ENCODE data around the gene FGGY.

FGGY gene

DNA sequence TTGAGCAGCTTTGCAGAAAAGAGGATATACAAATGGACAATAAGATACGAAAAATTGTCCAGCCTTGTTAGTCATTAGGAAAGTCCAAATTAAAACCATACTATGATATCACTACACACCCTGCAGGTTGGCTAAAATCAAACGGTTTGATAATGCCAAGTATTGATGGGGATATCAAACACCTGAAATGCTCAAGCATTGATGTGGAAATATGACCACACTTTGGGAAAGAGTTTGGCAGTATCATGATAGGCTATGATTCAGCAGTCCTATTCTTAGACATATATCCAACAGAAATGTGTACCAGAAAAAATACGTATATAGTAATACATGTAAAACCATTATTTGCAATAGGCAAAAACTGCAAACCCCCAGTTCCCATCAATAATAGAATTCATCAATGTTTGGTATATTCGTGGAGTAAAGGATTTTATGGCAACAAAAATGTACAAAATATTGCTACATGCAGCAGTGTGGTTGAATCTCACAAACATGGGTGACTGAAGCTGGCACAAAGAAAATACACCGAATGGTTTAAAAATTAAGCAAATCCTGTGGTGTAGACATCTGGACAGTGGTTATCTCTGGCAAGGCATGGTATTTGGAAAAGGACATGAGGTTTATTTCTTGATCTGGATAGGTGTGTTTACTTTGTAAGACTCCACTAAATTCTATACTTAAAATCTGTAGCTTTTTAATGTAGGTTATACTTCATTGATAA lies 243.2 kb downstream of the FGGY start:
- no peak for DNase-seq
- no peaks in the 10 kb centered on the region for H3K27me3 ChIP-seq (ENCODE audit: insufficient read depth, low read depth, severe bottlenecking)
- TF ChIP-seq, protein P1, sequence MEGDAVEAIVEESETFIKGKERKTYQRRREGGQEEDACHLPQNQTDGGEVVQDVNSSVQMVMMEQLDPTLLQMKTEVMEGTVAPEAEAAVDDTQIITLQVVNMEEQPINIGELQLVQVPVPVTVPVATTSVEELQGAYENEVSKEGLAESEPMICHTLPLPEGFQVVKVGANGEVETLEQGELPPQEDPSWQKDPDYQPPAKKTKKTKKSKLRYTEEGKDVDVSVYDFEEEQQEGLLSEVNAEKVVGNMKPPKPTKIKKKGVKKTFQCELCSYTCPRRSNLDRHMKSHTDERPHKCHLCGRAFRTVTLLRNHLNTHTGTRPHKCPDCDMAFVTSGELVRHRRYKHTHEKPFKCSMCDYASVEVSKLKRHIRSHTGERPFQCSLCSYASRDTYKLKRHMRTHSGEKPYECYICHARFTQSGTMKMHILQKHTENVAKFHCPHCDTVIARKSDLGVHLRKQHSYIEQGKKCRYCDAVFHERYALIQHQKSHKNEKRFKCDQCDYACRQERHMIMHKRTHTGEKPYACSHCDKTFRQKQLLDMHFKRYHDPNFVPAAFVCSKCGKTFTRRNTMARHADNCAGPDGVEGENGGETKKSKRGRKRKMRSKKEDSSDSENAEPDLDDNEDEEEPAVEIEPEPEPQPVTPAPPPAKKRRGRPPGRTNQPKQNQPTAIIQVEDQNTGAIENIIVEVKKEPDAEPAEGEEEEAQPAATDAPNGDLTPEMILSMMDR (IDR thresholded peaks at IDR 0.05; ENCODE audit: low read depth, low read length): no peak
- H3K36me3 ChIP-seq: no peaks in the 10 kb centered on the region
- no peak overlapping the region for H3K27ac ChIP-seq
- no peak overlapping the region for H3K4me3 ChIP-seq (ENCODE audit: low read depth, low read length)
- H3K9me3 ChIP-seq (ENCODE audit: severe bottlenecking): no peaks in the 10 kb centered on the region

DNA sequence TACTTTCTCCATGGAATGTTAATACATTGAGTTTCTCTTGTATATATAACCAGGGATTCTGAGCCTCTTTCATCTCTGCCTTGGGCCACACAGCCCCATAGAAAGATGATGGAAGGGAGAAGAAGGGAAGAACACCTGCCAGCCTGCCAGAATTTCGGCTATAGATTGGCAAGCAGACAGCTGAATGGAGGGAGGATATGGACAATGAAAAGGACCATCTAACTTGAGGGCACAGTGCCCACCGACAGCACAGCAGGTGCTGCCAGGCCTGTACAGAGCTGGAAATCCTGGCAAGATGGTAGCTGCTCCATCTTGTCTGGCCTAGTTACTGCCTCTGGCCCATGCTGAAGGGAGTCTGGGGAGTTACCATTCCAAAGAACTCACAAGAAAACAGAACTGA lies 244.3 kb downstream of the FGGY start:
- H3K27me3 ChIP-seq (ENCODE audit: insufficient read depth, low read depth, severe bottlenecking): no peaks in the 10 kb centered on the region
- DNase-seq: no peak
- no peaks in the 10 kb centered on the region for H3K36me3 ChIP-seq
- no peaks in the 10 kb centered on the region for H3K9me3 ChIP-seq (ENCODE audit: severe bottlenecking)
- H3K27ac ChIP-seq: peak overlapping the region; percentile 82; the same call in 1 of the 2 replicates
- H3K4me3 ChIP-seq (ENCODE audit: low read depth, low read length): no peak overlapping the region
- TF ChIP-seq, protein P1 (IDR thresholded peaks at IDR 0.05; ENCODE audit: low read depth, low read length): no peak

DNA sequence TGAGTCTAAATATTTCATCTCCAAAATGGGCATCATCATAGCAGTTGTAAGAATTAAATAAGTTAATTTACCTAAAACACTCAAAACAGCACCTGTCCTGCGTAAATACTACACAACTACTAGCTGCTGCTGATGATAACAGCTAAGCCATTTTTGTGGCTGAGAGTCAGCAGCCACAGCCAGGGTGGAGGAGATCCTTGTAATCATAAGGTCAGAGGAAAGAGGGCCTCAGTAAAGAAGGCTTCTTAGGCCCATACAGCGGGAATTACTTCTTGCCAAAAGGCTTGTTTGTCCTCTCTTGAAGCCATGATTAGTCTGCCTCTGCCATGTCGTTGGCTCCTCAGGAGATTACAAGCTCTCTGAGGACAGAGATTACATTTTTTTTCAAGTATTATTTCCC lies 245.0 kb downstream of the FGGY start:
- TF ChIP-seq, protein P1 (IDR thresholded peaks at IDR 0.05; ENCODE audit: low read depth, low read length): no peak
- H3K36me3 ChIP-seq: no peaks in the 10 kb centered on the region
- peak; percentile 18 for DNase-seq

DNA sequence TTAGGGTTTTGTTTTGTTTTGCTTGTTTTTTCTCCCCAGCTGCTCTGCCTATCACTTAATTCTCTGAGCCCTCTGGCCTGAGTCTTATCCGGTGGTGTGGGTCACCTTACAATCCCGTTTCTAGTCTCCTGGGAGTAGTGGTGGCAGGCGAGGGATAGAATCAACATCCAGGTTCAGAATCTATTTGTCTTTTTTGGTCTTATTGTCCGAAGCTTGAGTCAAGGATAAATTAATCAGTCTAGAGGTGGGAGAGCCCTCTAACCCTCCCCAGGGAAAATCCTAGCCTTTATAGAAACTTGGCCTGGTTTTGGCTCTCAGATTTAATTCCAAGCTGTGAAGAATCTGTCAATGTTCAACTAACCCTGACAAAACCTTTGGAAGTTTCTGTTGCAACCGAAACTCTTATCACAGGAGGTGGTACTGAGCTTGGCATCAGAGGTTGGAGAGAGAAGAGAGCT lies 246.3 kb downstream of the FGGY start:
- TF ChIP-seq, protein P1 (IDR thresholded peaks at IDR 0.05; ENCODE audit: low read depth, low read length): no peak
- Histone ChIP-seq H3K27me3 (ENCODE audit: insufficient read depth, low read depth, severe bottlenecking) (no peaks in the 10 kb centered on the region), H3K4me3 (ENCODE audit: low read depth, low read length) (no peak overlapping the region), H3K27ac (peak overlapping the region; percentile 82), H3K9me3 (ENCODE audit: severe bottlenecking) (no peaks in the 10 kb centered on the region), H3K36me3 (no peaks in the 10 kb centered on the region)
- DNase-seq: peak; percentile 68

More for the DNA sequence above, 245.0 kb downstream of the FGGY start:
- no peaks in the 10 kb centered on the region for H3K27me3 ChIP-seq (ENCODE audit: insufficient read depth, low read depth, severe bottlenecking)
- peak overlapping the region; percentile 82 for H3K27ac ChIP-seq
- H3K9me3 ChIP-seq (ENCODE audit: severe bottlenecking): no peaks in the 10 kb centered on the region
- no peak overlapping the region for H3K4me3 ChIP-seq (ENCODE audit: low read depth, low read length)

DNA sequence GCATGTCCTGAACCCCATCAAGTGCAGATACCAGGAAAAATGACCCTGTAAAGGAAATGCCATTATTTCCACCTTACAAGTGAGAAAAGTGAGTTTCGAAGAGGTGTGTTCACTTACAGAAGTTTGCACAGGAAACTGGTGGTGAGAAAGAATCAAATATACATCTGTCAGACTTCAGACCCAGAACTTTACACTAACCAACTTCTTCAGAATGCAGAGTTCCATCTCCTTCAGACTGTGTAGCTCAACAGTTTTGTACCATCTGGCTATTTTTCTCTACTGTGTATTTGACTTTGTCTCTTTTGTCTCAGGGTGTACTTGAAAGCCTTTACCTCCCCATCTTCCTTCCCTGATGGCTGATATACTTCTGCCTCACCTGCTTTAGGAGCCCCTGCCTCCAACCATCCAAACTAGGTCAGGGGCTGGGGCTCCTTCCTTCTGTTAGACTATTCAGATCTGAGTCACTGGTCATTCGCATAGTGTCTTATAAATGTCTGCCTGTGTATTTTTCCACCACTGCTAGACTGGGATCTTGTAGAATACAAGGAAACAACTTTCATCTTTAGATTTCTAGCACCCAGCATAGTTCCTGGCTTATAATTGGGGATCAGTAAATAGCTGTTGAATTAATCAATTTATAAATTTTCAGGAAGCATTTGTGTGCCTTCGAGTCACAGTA lies 247.9 kb downstream of the FGGY start:
- H3K36me3 ChIP-seq: no peaks in the 10 kb centered on the region
- TF ChIP-seq, protein P1 (IDR thresholded peaks at IDR 0.05; ENCODE audit: low read depth, low read length): no peak
- H3K9me3 ChIP-seq (ENCODE audit: severe bottlenecking): no peaks in the 10 kb centered on the region
- H3K27ac ChIP-seq: peak overlapping the region; percentile 82
- H3K4me3 ChIP-seq (ENCODE audit: low read depth, low read length): no peak overlapping the region
- DNase-seq: no peak
- H3K27me3 ChIP-seq (ENCODE audit: insufficient read depth, low read depth, severe bottlenecking): no peaks in the 10 kb centered on the region
